BLaER1 (cell line): ENCODE data around the gene KRT6A.

Source experiments
- H3K27ac ChIP-seq: shearing (Covaris generic); formaldehyde crosslinking; 2 replicates; pipeline ENCODE4 v1.8.1; 2022
- H3K27me3 ChIP-seq: shearing (Covaris generic); formaldehyde crosslinking; 2 replicates; pipeline ENCODE4 v1.8.1; 2022
- H3K36me3 ChIP-seq: shearing (Covaris generic); formaldehyde crosslinking; 2 replicates; pipeline ENCODE4 v1.8.1; 2022
- H3K4me1 ChIP-seq: shearing (Covaris generic); formaldehyde crosslinking; 2 replicates; pipeline ENCODE4 v1.8.1; 2022
- H3K4me2 ChIP-seq: shearing (Covaris generic); formaldehyde crosslinking; 2 replicates; pipeline ENCODE4 v1.8.1; 2022
- H3K4me3 ChIP-seq: shearing (Covaris generic); formaldehyde crosslinking; 2 replicates; pipeline ENCODE4 v1.8.1; 2022
- H3K9ac ChIP-seq: shearing (Covaris generic); formaldehyde crosslinking; 2 replicates; pipeline ENCODE4 v1.8.1; 2022
- H3K9me3 ChIP-seq: shearing (Covaris generic); formaldehyde crosslinking; 2 replicates; pipeline ENCODE4 v1.8.1; 2022
- H4K20me1 ChIP-seq: shearing (Covaris generic); formaldehyde crosslinking; 2 replicates; pipeline ENCODE4 v1.8.1; 2022
- Cebpa-rat ChIP-seq: shearing (Covaris generic); IDR thresholded peaks from 2 replicates; pipeline ENCODE4 v1.8.1; 2022

Gene KRT6A

GRCh38 chr12:52532636-52533035, 39.6 kb upstream of the KRT6A start:
- H3K9ac ChIP-seq, result no peak overlapping the region
- H3K4me2 ChIP-seq, result no peak overlapping the region
- peaks cover 9% of the 10 kb centered on the region for H3K4me1 ChIP-seq
- H3K4me3 ChIP-seq, result no peak overlapping the region
- no peaks in the 10 kb centered on the region for H4K20me1 ChIP-seq
- TF ChIP-seq Cebpa-rat, result no peak
- no peaks in the 10 kb centered on the region for H3K36me3 ChIP-seq
- no peak overlapping the region for H3K27ac ChIP-seq
- no peaks in the 10 kb centered on the region for H3K9me3 ChIP-seq
- no peaks in the 10 kb centered on the region for H3K27me3 ChIP-seq

- Histone ChIP-seq H3K36me3 (no peaks in the 10 kb centered on the region), H3K4me1 (peaks cover 18% of the 10 kb centered on the region), H3K9me3 (no peaks in the 10 kb centered on the region), H3K27me3 (no peaks in the 10 kb centered on the region), H3K4me2 (no peak overlapping the region), H3K27ac (no peak overlapping the region), H3K9ac (no peak overlapping the region), H3K4me3 (no peak overlapping the region), H4K20me1 (no peaks in the 10 kb centered on the region)
- no peak for TF ChIP-seq Cebpa-rat
Measured at GRCh38 chr12:52531566-52532300, 38.7 kb upstream of the KRT6A start.

GRCh38 chr12:52530905-52531304, 37.8 kb upstream of the KRT6A start:
- Histone ChIP-seq H3K4me2 (no peak overlapping the region), H3K4me1 (peaks cover 19% of the 10 kb centered on the region), H3K9me3 (no peaks in the 10 kb centered on the region), H3K9ac (no peak overlapping the region), H3K4me3 (no peak overlapping the region), H3K27ac (no peak overlapping the region), H3K36me3 (no peaks in the 10 kb centered on the region), H4K20me1 (no peaks in the 10 kb centered on the region), H3K27me3 (no peaks in the 10 kb centered on the region)
- no peak for TF ChIP-seq Cebpa-rat

GRCh38 chr12:52530366-52530765, 37.3 kb upstream of the KRT6A start:
- Histone ChIP-seq H3K4me3 (no peak overlapping the region), H3K4me1 (peaks cover 19% of the 10 kb centered on the region), H3K36me3 (no peaks in the 10 kb centered on the region), H3K4me2 (no peak overlapping the region), H3K27ac (no peak overlapping the region), H3K9ac (no peak overlapping the region), H4K20me1 (no peaks in the 10 kb centered on the region), H3K9me3 (no peaks in the 10 kb centered on the region), H3K27me3 (no peaks in the 10 kb centered on the region)
- TF ChIP-seq Cebpa-rat, result no peak

- H3K4me1 ChIP-seq, result peaks cover 19% of the 10 kb centered on the region
- no peak overlapping the region for H3K4me2 ChIP-seq
- H3K36me3 ChIP-seq, result no peaks in the 10 kb centered on the region
- no peak overlapping the region for H3K4me3 ChIP-seq
- H3K9ac ChIP-seq, result no peak overlapping the region
- no peaks in the 10 kb centered on the region for H3K27me3 ChIP-seq
- no peak for TF ChIP-seq Cebpa-rat
- no peaks in the 10 kb centered on the region for H3K9me3 ChIP-seq
- no peaks in the 10 kb centered on the region for H4K20me1 ChIP-seq
- H3K27ac ChIP-seq, result no peak overlapping the region
Measured at GRCh38 chr12:52529846-52530245, 36.8 kb upstream of the KRT6A start.

GRCh38 chr12:52529417-52529816, 36.4 kb upstream of the KRT6A start:
- TF ChIP-seq Cebpa-rat, result no peak
- H3K36me3 ChIP-seq, result no peaks in the 10 kb centered on the region
- H4K20me1 ChIP-seq, result no peaks in the 10 kb centered on the region
- no peak overlapping the region for H3K4me3 ChIP-seq
- H3K27ac ChIP-seq, result no peak overlapping the region
- peaks cover 19% of the 10 kb centered on the region for H3K4me1 ChIP-seq
- no peak overlapping the region for H3K4me2 ChIP-seq
- no peaks in the 10 kb centered on the region for H3K27me3 ChIP-seq
- no peak overlapping the region for H3K9ac ChIP-seq
- no peaks in the 10 kb centered on the region for H3K9me3 ChIP-seq

- Histone ChIP-seq H4K20me1 (no peaks in the 10 kb centered on the region), H3K27me3 (no peaks in the 10 kb centered on the region), H3K9me3 (no peaks in the 10 kb centered on the region)
Measured at GRCh38 chr12:52528641-52529143, 35.6 kb upstream of the KRT6A start.

GRCh38 chr12:52527121-52527800, 34.2 kb upstream of the KRT6A start:
- no peak overlapping the region for H3K9ac ChIP-seq
- H3K4me2 ChIP-seq, result peak overlapping the region; percentile 26; the same call in 1 of the 2 replicates
- no peaks in the 10 kb centered on the region for H3K27me3 ChIP-seq
- TF ChIP-seq Cebpa-rat, result no peak
- no peaks in the 10 kb centered on the region for H3K36me3 ChIP-seq
- H3K27ac ChIP-seq, result no peak overlapping the region
- no peaks in the 10 kb centered on the region for H3K9me3 ChIP-seq
- H3K4me3 ChIP-seq, result no peak overlapping the region
- H3K4me1 ChIP-seq, result peaks cover 19% of the 10 kb centered on the region
- no peaks in the 10 kb centered on the region for H4K20me1 ChIP-seq

More at GRCh38 chr12:52528641-52529143, 35.6 kb upstream of the KRT6A start:
- Histone ChIP-seq H3K27ac (no peak overlapping the region), H3K4me1 (peaks cover 19% of the 10 kb centered on the region), H3K4me2 (no peak overlapping the region), H3K4me3 (no peak overlapping the region), H3K36me3 (no peaks in the 10 kb centered on the region), H3K9ac (no peak overlapping the region)
- no peak for TF ChIP-seq Cebpa-rat

GRCh38 chr12:52526511-52526951, 33.5 kb upstream of the KRT6A start:
- Histone ChIP-seq H3K36me3 (no peaks in the 10 kb centered on the region), H3K4me2 (peak overlapping the region; percentile 7; the same call in 1 of the 2 replicates), H3K27me3 (no peaks in the 10 kb centered on the region), H4K20me1 (no peaks in the 10 kb centered on the region), H3K4me1 (peaks cover 19% of the 10 kb centered on the region), H3K4me3 (no peak overlapping the region), H3K27ac (no peak overlapping the region), H3K9ac (no peak overlapping the region), H3K9me3 (no peaks in the 10 kb centered on the region)
- no peak for TF ChIP-seq Cebpa-rat
